Cerebellar cortex (tissue), 1 donor: ENCODE results near the gene FCGR3A.
"Not testable (repeated sequence)": the region's sequence is repeated elsewhere in the genome, so short reads cannot be mapped to it uniquely, and the experiment has no call there.

Source experiments
- DNase-seq: peaks from one replicate; pipeline ENCODE4 v3.0.0-alpha.2; 2015; ENCODE audit warnings: low spot score

The FCGR3A gene

GRCh38 chr1:161556990-161557389 is 7.4 kb upstream of the FCGR3A start:
- DNase-seq = not testable (repeated sequence)

- DNase-seq = not testable (repeated sequence)
Measured at GRCh38 chr1:161556143-161556542, 6.5 kb upstream of the FCGR3A start.

DNA sequence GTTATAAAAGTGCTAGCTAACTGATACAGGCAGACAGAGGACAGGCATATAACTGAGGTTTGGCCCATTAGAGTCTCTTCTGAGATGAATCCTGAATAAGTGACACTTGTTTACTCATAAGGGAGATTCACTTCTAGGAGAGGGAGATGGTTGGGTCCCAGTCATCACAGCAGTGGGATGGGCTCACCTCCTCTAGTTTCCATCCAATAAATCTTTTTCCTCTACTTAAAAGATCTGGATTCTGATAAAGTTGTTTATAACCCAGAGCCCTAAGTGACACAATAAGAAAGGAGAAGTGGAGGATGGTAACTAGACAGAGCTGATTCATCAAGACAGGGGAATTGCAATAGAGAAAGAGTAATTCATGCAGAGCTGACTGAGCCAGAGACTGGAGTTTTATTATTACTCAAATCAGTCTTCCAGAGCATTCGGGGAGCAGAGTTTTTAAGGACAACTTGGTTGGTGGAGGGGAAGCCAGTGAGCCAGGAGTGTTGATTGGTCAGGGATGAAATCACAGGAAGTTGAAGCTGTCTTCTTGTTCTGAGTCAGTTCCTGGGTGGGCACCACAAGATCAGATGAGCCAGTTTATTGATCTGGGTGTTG is 5.3 kb upstream of the FCGR3A start:
- DNase-seq = not testable (repeated sequence)

DNA sequence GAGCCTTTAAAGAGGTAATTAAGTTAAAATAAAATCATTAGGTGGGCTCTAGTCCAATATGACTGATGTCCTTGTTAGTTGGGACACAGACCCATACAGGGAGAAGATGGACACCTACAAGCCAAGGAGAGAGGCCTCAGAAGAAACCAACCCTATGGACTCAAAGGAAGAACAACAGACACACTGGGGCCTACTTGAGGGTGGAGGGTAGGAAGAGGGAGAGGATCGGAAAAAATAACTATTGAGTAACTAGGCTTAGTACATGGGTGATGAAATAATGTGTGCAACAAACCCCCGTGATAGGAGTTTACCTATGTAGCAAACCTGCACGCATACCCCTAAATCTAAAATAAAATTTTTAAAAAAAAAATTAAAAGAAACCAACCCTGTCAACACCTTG is 4.7 kb upstream of the FCGR3A start:
- DNase-seq = not testable (repeated sequence)

- not testable (repeated sequence) for DNase-seq
Measured at GRCh38 chr1:161553631-161554030, 4.0 kb upstream of the FCGR3A start.

DNA sequence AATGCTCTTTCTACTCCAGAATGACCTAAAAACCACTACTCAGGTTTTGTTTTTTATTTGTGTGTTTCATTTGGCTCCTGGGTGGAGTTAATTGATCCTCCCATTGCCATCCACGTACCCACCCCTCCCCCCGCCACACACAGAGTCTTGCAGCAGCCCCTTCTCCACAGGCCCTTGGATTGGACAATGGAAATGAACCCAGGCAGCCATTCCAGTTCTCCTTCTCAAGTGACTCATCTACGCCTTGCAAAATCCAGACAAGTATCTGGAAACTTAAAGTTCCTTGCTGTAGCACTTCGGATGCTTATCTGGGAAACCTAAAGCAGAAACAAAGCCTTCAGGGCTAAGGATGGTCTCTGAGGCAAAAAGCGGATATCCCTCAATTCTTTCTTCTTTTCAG is 1.3 kb upstream of the FCGR3A start:
- DNase-seq = not testable (repeated sequence)

DNA sequence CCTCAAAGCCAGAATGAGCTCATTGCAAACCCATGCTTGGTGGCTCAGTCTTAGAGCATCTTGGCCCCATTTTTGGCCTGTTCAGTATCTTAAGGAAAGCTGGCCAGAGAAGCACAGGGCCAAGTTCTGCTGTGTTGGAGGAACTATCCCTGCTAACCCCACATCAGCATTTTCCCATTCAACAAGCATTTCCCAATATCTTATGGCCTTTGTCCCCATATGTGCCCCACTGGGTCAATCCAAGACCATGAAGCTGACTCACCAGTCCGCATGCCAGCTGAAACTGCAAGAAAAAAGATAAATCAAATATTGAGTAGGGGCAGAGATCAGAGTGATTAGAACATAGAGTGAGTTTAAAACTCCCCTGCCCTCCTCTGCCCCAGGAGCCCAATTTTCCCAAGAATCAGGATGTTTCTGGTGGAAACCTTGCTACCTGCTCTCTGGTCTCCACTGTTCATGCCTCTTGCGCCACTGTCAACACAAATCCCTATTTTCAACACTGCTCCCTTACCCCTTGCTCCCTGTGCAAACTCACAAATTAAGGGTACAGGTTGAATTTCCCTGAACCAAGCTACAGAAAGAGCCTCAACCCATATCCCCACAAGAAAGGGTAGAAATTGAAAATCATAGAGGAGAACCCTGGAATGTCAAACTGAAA is 740 bp downstream of the FCGR3A start:
- not testable (repeated sequence) for DNase-seq

DNA sequence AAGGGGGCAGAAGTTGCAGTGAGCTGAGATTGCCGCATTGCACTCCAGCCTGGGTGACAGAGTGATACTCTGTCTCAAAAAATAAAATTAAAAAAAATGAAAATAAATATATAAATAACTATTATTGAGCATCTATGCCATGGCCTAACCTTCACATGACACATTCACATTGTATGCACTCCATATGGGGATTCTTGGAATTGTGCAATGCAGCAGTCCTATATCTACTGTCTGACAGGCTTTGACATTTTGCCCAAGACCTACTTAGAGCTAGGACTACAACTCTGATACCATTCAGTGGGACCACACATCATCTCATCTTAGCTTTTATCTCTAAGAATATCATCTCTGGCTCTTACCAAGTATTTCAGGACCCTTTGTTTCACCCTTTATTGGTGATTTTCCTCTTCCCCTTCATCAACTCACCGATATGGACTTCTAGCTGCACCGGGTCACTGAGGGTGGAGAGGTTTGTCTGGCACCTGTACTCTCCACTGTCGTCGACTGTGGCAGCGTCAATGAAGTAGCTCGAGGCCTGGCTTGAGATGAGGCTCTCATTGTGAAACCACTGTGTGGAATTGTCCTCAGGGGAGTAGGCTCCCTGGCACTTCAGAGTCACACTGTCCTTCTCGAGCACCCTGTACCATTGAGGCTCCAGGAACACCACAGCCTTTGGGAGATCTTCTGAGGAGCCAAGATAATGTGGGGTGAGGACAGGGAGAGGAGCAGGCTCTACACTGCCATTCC is 1.4 kb downstream of the FCGR3A start:
- not testable (repeated sequence) for DNase-seq

GRCh38 chr1:161545005-161545731 is 4.5 kb downstream of the FCGR3A start:
- not testable (repeated sequence) for DNase-seq

- not testable (repeated sequence) for DNase-seq
Measured at GRCh38 chr1:161543125-161543524, 6.5 kb downstream of the FCGR3A start.

DNA sequence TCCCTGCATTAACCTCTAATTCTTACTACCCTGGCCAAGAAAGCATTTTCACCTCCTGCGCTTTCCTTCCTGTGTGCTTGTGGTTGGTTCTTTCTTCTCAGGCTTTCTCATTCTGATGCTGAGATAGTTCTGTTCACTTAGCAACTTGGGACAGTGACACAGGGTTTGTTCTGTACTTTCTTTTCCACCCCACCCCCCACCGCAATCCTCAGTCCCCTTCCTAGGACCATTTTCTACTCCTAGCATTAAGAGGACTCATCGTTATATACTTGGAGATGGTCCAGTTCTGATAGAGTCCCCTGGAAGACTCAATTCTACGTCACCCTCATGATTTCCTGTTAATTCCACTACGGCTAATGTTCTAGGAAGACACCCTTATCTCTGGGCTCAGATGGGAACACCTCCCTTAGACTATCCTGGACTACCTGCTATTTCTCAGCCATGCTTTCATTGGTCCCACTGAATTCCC is 7.5 kb downstream of the FCGR3A start:
- DNase-seq = not testable (repeated sequence)

- peak; percentile 13 for DNase-seq
Measured at GRCh38 chr1:161540570-161540960, 9.1 kb downstream of the FCGR3A start.

GRCh38 chr1:161539731-161540569 is 9.7 kb downstream of the FCGR3A start:
- DNase-seq = peak; percentile 89

GRCh38 chr1:161538925-161539479 is 10.6 kb downstream of the FCGR3A start:
- not testable (repeated sequence) for DNase-seq

GRCh38 chr1:161537068-161537669 is 12.4 kb downstream of the FCGR3A start:
- DNase-seq = not testable (repeated sequence)

DNA sequence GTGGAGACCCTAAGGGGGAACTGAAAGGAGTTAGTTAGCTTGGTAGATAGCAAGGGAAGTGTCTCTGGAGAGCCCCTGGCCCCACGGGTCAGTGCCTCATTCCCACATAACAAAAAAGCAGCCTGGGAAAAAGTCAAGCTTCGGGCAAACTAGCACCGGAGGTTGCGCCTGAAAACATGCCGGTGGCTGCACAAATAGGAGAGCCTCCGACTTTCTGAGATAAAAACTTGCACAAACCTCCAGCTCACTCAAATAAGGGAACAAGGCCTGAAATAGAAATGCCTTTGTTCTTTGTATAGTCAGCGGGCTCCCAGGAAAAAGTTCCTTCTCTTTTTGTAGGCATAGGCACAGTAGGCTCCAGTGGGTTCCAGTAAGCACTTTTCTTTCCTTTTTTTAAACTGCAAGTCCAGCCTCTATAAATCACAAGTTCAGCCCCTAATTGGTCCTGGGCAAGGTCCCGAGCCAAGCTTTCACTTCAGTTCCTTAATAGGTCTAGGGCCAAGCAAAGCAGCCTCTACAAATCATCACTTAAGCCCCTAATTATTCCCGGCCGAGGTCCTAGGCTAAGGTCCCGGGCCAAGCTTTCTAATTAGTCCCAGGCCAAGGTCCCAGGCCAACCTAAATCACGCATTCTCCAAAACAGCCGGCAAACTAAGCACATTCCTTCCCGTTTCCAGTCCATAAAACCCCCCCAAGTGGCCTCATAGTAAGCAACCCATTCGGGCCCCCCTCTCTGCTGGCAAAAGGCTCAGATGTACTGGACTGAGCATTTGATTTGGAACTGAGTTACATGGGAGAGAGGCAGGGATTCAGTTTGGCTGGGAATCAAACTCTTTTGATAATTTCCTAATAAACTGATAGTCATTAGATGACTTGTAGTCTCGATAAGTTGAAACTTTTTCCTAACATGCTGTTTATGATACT is 16.7 kb downstream of the FCGR3A start:
- DNase-seq = peak; percentile 68

- DNase-seq = peak; percentile 37
Measured at GRCh38 chr1:161531986-161532643, 17.5 kb downstream of the FCGR3A start.

DNA sequence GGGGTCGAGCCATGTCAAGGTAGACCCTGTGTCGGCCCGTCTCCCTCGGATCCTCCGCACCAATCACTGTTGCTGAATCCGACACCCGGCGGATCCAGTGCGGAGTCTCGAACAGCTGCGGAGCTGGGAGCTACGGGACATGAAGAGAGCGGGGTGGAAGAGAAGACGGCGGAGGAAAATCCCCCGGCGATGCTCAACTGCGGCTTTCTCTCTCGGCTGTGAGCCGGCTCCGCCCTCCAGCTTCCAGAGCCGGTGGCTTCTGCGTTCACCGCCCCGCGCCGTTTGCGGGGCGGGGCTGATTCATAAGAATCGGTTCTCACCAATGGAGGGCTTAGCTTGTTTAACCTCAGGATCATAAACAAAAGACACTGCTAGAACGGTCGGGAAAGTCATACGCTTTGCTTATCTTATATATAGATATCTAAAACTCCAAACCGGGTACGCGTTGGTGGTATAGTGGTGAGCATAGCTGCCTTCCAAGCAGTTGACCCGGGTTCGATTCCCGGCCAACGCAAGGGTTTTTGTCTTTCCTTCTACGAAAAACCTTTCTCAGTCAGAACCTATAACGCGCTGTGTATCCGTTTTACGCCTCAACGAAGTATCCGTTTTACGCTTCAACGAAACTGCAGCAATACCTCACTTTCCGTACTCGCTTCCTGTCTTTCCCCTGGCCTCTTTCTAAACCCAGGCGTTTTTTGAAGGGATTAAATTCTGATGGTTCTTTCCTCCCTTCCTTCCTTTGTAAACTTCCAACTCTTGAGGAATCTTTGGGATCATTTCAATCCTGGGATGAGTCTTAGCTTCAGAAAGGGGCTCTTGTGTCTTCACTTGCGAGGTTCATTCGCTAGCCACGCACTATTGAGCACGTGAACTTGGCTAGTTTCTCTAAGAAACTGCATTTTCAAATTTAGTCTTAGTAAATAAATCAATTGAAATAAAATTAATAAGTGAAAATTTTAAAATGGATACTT is 18.7 kb downstream of the FCGR3A start:
- DNase-seq = peak; percentile 93
